Spleen (tissue), 11 donors: ENCODE data around the gene BMP2K. TPM values are rescaled to one million over a fixed set of nuclear protein-coding genes. Genes with fewer than 3 reads are reported as not detected.

Experiments used
- DNase-seq: peaks from one replicate; pipeline ENCODE4 v3.0.0-alpha.2; 2020
- H3K27ac ChIP-seq, 8 donors: fragments of 200-600 bp; sonication (generic) in 7 of 8; 1 replicate in 4 of 8; 2 replicates in 4 of 8; pipeline versions ENCODE4 v1.5.0 to v1.8.0; 2016 to 2021; ENCODE audit warnings: inconsistent platforms in 4 of 8, mild to moderate bottlenecking in 4 of 8, moderate library complexity in 1 of 8
- H3K27me3 ChIP-seq, 7 donors: fragments of 200-600 bp; sonication (generic) in 6 of 7; replicated peaks in 1 of 7; 1 replicate in 4 of 7; 2 replicates in 3 of 7; pipeline versions ENCODE4 v1.5.0 to v1.8.0; 2016 to 2021; ENCODE audit warnings: inconsistent platforms in 3 of 7, mild to moderate bottlenecking in 1 of 7
- H3K36me3 ChIP-seq, 6 donors: fragments of 200-600 bp; sonication (generic) in 5 of 6; 1 replicate in 4 of 6; 2 replicates in 2 of 6; pipeline versions ENCODE4 v1.5.0 to v1.8.0; 2016 to 2021; ENCODE audit warnings: inconsistent platforms in 2 of 6
- H3K4me1 ChIP-seq, 6 donors: fragments of 200-600 bp; sonication (generic) in 5 of 6; 1 replicate in 3 of 6; 2 replicates in 3 of 6; pipeline versions ENCODE4 v1.5.0 to v1.8.0; 2016 to 2021; ENCODE audit warnings: inconsistent platforms in 3 of 6
- H3K4me3 ChIP-seq, 8 donors: fragments of 200-600 bp; sonication (generic) in 7 of 8; 1 replicate in 4 of 8; 2 replicates in 4 of 8; pipeline versions ENCODE4 v1.5.0 to v1.8.0; 2016 to 2021; ENCODE audit warnings: inconsistent platforms in 4 of 8, mild to moderate bottlenecking in 4 of 8, moderate library complexity in 2 of 8
- H3K9me3 ChIP-seq, 8 donors: fragments of 200-600 bp; sonication (generic) in 7 of 8; 1 replicate in 4 of 8; 2 replicates in 4 of 8; pipeline versions ENCODE4 v1.5.0 to v1.8.0; 2016 to 2021; ENCODE audit warnings: inconsistent platforms in 4 of 8
- CTCF ChIP-seq, 11 experiments: fragments of 200-600 bp in 7 of 11; fragments of 450-650 bp in 4 of 11; sonication (generic) in 4 of 11; IDR thresholded peaks in 8 of 11; conservative IDR thresholded peaks in 3 of 11; 1 replicate in 7 of 11; 2 replicates in 4 of 11; pipeline versions ENCODE4 v1.4.0 to v1.8.0; 2016 to 2021; ENCODE audit warnings: antibody characterized with exemption in 11 of 11, inconsistent platforms in 4 of 11, mild to moderate bottlenecking in 1 of 11
- POLR2A ChIP-seq, 3 donors: fragments of 450-650 bp; IDR thresholded peaks; one replicate each; pipeline ENCODE4 v1.5.1; 2017; ENCODE audit warnings: antibody characterized with exemption in 3 of 3, mild to moderate bottlenecking in 1 of 3
- POLR2AphosphoS5 ChIP-seq, 3 donors: sonication (generic); formaldehyde crosslinking; IDR thresholded peaks; one replicate each; pipeline ENCODE4 v1.5.1; 2017; ENCODE audit warnings: antibody characterized with exemption in 3 of 3
- WGBS, 5 donors: extraction: QIAGEN DNeasy Blood & Tissue Kit in 3 of 5; methylation state at CpG; one replicate each; pipeline versions ENCODE4 v1.1.5 to v1.1.7; 2013 to 2018; 5-methylcytosine and 5-hydroxymethylcytosine counted together
- intact Hi-C: fragments of 100-400 bp; cut with DNase I; formaldehyde crosslinking; loops from one replicate; pipeline ENCODE4 v1.15.0; 2023; ENCODE audit warnings: low total_unique reads
- polyA plus RNA-seq, 3 donors: library from polyadenylated mRNA; stranded (reverse); fragments of 200-250 nt; gene quantifications; one replicate each; pipeline ENCODE4 v1.2.1, GENCODE V29; 2013
- total RNA-seq, 7 donors: library from RNA; depleted of rRNA in 3 of 7; stranded (reverse); fragments of >200 nt in 3 of 7; fragmentation: NEBNext Ultra II Directional in 4 of 7; extraction: Animal tissue kit (Norgen Biotek cat#: 25700) in 4 of 7; gene quantifications; one replicate each; pipeline versions ENCODE4 v1.1.0 to v1.2.1, GENCODE V29; 2016 to 2021
- donor health status: healthy with polysubstance abuse.
- donor health status: DM: no; HTN: no; CAD: no; lungs with moderate emphysema.
- donor health status: DM: no; HTN: no; CAD: no.
- donor health status: Bipolar disorder and iron deficiency.
- donor health status: healthy.
- donor health status: DM: no; HTN: no; CAD: no.
- donor health status: DM: yes; HTN: yes; CAD: no.

BMP2K gene
- total and polyA plus RNA-seq, 10 donors: 27.4 to 154 (median 96.3) TPM

GRCh38 chr4:78747475-78747922, 28.7 kb upstream of the BMP2K start:
- Histone ChIP-seq H3K4me3 (no peak overlapping the region), H3K27me3 (no peaks in the 10 kb centered on the region), H3K36me3 (no peaks in the 10 kb centered on the region), H3K27ac (no peak overlapping the region), H3K9me3 (no peaks in the 10 kb centered on the region), H3K4me1 (peaks cover 8 to 49% (median 30%) of the 10 kb centered on the region in 6 donors)
- no peak for DNase-seq
- 79 to 90% (median 85%) methylated on average over 3 of the region's 3 CpGs for WGBS, 5 donors
- intact Hi-C loops: no loop called here
- TF ChIP-seq POLR2AphosphoS5 (IDR thresholded peaks at IDR 0.05): no peak
- TF ChIP-seq CTCF (IDR thresholded peaks at IDR 0.05 in 8 of 11, conservative IDR thresholded peaks at IDR 0.05 in 3 of 11): no peak
- TF ChIP-seq POLR2A (IDR thresholded peaks at IDR 0.05): no peak

- intact Hi-C loops: no loop called here
- DNase-seq: no peak
- no peaks in the 10 kb centered on the region for H3K9me3 ChIP-seq
- H3K27me3 ChIP-seq: no peaks in the 10 kb centered on the region
- peaks cover 8 to 58% (median 31%) of the 10 kb centered on the region in 6 donors for H3K4me1 ChIP-seq
- 70 to 92% (median 89%) methylated on average over 2 of the region's 2 CpGs for WGBS, 5 donors
- no peaks in the 10 kb centered on the region for H3K36me3 ChIP-seq
- no peak overlapping the region for H3K27ac ChIP-seq
- no peak overlapping the region for H3K4me3 ChIP-seq
- TF ChIP-seq POLR2A (IDR thresholded peaks at IDR 0.05): no peak
- TF ChIP-seq CTCF (IDR thresholded peaks at IDR 0.05 in 8 of 11, conservative IDR thresholded peaks at IDR 0.05 in 3 of 11): no peak
- TF ChIP-seq POLR2AphosphoS5 (IDR thresholded peaks at IDR 0.05): no peak
These were observed 27.8 kb upstream of the BMP2K start for GRCh38 chr4:78748381-78748780.

- Histone ChIP-seq H3K27me3 (no peaks in the 10 kb centered on the region), H3K36me3 (no peaks in the 10 kb centered on the region), H3K9me3 (no peaks in the 10 kb centered on the region), H3K27ac (peak overlapping the region in 7 of 8 donors; percentile 4 to 86 (median 78)), H3K4me1 (peaks cover 8 to 63% (median 31%) of the 10 kb centered on the region in 6 donors), H3K4me3 (no peak overlapping the region)
- 60 to 76% (median 67%) methylated on average over 4 of the region's 4 CpGs for WGBS, 5 donors
- TF ChIP-seq CTCF (IDR thresholded peaks at IDR 0.05 in 8 of 11, conservative IDR thresholded peaks at IDR 0.05 in 3 of 11) (no peak), POLR2A (IDR thresholded peaks at IDR 0.05) (no peak), POLR2AphosphoS5 (IDR thresholded peaks at IDR 0.05) (no peak)
- intact Hi-C loops: no loop called here
- DNase-seq: no peak
These were observed 26.7 kb upstream of the BMP2K start for GRCh38 chr4:78749258-78749971.

- Histone ChIP-seq H3K27ac (peak overlapping the region; percentile 56 to 86 (median 74)), H3K36me3 (no peaks in the 10 kb centered on the region), H3K9me3 (no peaks in the 10 kb centered on the region), H3K27me3 (no peaks in the 10 kb centered on the region), H3K4me1 (peaks cover 8 to 63% (median 31%) of the 10 kb centered on the region in 6 donors), H3K4me3 (no peak overlapping the region)
- no peak for TF ChIP-seq CTCF (IDR thresholded peaks at IDR 0.05 in 8 of 11, conservative IDR thresholded peaks at IDR 0.05 in 3 of 11)
- TF ChIP-seq POLR2AphosphoS5 (IDR thresholded peaks at IDR 0.05): no peak
- no peak for TF ChIP-seq POLR2A (IDR thresholded peaks at IDR 0.05)
- WGBS, 5 donors: 14 to 37% (median 28%) methylated on average over 2 of the region's 2 CpGs
- intact Hi-C loops: no loop called here
- no peak for DNase-seq
These were observed 26.0 kb upstream of the BMP2K start for GRCh38 chr4:78749972-78750727.
